Tongue (tissue), 2 donors: ENCODE data around the gene LEMD3. TPM values are rescaled to one million over a fixed set of nuclear protein-coding genes. Genes with fewer than 3 reads are reported as not detected.

Experiments used
- DNase-seq: peaks from one replicate; pipeline ENCODE4 v3.0.0-alpha.2; 2015
- total RNA-seq: library from RNA; depleted of rRNA; stranded (reverse); fragments of >200 nt; gene quantifications from one replicate; pipeline ENCODE4 v1.2.3, GENCODE V29; 2014

Gene LEMD3
- total RNA-seq, 1 donor from 2014 or later, result 47.3 TPM

GRCh38 chr12:65170209-65170881 lies 962 bp downstream of the LEMD3 start:
- peak; percentile 75 for DNase-seq

- no peak for DNase-seq
Observed at GRCh38 chr12:65171073-65171472, 1.7 kb downstream of the LEMD3 start.

DNA sequence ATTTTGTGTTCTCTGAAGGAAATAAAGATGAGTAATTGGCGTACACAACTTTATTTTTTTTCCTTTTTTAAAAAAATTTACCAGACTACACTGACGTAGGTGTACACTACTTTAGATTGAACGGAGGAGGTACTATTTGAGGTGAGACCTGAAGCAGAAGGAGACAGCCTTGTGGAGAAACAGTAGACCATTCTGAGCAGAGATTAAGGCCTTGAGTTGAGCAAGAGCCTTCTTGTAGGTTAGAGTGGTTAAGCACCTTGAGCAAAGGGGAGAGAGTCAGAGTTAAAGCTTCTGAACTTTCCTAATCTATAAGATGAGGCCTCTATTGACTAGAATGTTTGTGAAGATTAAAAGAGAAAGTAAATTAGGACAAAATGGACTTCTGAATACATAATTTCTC lies 2.5 kb downstream of the LEMD3 start:
- DNase-seq, result no peak

GRCh38 chr12:65175385-65175784 lies 6.0 kb downstream of the LEMD3 start:
- DNase-seq, result no peak

DNA sequence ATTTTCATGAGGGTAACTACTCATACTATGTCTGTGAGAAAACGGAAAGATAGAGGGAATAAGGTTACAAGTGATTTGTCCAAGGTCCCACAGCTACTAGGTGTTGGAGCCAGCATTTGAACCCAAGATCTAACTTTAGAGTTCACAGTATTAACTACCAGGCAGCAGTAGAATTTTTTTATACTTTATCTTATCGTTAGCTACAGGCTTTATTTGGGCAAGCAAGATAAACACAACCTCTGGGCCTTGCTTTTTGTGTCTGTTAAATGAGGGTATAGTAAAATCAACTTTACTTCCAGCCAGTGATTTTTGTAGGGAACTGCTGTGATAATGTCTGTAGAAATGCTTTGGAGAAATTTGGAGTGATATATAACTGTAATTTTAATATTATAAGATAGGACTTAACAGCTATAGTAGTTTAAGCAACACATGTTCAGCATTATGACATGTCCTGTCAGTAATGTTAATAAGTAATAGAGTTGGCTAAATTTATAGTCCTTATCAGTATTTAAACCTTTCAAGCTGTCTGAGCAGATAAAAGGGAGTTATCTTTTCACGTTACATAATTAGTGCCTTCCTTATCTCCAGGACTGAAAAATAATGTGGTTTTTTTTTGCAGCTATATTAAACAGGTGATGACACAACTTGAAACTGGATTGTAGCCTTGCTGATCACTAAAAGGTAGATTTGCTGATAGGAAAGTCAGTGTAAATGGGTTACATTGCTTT lies 12.8 kb downstream of the LEMD3 start:
- DNase-seq, result no peak

GRCh38 chr12:65184176-65184857 lies 14.9 kb downstream of the LEMD3 start:
- DNase-seq, result no peak

DNA sequence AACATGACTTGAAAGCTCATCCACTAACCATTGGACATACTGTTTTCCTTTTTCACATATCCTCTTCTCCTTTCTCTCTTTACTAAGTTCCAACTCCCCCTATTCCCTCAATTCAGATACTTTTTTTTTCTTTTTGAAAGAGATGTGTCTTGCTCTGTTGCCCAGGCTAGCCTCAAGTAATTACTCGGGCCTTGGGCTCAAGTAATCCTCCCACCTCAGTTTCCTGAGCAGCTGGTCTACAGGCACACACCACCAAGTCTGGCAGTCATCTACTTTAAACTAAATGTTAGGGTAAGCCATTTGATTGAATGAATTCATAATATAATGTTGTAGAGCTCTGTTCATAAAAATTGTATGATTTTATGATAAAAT lies 15.5 kb downstream of the LEMD3 start:
- no peak for DNase-seq

DNA sequence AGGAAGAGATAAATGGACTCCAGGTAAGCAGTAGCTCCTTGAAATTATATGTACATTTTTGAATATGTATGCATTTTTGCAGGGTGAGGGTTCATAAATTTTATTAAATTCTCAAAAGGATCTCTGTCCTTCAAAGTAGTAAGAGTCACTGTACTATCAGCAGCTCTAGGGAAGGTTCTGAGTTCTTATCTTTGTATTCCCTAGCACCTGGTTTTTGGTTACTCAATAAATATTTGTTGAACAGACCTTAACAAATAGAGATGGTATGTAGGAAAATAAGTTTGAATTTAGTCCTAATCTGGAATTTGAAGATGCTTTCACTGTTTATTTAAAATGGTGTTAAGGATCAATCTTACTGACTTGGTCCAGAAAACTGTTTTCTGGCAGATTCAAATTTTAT lies 18.3 kb downstream of the LEMD3 start:
- DNase-seq, result no peak

- DNase-seq, result no peak
Observed at GRCh38 chr12:65188179-65188701, 18.9 kb downstream of the LEMD3 start.

- DNase-seq, result no peak
Observed at GRCh38 chr12:65189028-65189718, 19.8 kb downstream of the LEMD3 start.

DNA sequence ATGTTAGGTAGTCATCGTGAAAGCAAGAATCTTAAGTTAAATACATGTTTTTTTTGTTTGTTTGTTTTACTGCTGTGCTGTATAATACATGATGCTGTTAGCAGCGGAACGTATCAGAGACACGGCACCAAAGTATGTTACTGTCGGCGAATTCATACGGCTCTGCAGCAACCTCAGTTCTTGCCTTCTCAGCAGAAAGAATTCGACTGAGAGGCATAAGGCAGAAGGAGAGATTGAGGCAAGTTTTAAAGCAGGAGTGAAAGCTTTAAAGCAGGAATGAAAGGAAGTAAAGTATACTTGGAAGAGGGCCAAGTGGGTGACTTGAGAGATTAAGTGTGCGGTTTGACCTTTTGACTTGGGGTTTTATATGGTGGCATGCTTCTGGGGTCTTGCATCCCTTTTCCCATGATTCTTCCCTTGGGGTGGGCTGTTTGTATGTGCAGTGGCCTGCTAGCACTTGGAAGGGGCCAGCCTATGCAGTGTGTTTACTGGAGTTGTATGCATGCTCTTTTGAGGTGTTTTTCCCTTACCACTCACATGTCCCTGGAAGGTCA lies 23.7 kb downstream of the LEMD3 start:
- no peak for DNase-seq

DNA sequence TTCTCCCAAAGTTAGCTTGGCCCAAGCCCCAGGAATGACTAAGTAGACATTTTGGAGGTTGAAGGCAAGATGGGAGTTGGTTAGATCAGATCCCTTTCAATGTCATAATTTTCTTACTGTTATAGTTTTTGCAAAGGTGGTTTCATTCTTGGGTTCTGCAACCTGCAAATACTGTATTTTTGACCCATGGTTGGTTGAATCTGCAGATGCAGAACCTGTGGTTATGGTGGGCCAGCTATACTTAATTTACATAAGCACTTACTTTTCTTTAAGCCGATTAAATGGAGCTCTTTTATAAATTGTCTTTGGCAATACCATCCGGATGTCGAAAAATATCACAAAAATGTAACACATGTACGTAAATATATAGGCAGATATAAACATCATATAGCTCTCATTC lies 25.6 kb downstream of the LEMD3 start:
- no peak for DNase-seq

GRCh38 chr12:65195387-65196055 lies 26.1 kb downstream of the LEMD3 start:
- DNase-seq, result no peak

DNA sequence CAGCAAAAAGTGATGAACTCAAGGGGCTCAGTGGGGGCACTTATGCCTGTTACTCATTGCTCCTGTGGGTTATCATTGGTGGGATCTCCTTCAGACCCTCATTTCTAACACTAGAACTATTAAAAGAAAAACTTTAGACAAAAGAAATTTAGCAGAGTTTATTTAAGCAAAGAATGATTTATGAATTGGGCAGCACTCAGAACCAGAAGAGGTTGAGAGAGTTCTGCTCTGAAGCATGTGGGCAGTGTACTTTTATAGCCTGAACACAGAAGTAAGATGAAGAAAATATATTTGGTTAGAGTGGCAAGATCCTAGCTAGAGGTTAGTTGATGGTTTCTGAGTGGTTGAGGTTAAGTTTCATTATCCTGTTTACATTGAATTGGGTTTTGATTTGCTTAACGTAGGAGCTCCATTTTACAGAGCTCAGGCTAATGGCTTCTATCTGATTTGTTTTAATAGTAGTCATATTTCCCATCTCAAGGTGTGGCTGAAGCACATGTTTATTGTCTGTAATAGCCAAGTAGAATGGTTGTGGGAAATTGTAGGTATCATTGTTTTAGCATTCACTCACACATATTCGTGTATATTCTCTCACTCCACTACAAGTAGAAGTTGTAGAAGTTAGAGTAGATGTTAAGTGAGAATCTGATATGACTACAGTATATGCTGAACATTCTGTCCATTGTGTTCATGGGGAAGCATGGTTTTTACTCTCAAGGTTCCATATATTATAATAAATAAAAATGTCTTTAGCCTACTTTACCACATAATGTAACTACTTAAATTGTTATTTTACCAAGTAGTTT lies 27.6 kb downstream of the LEMD3 start:
- no peak for DNase-seq

DNA sequence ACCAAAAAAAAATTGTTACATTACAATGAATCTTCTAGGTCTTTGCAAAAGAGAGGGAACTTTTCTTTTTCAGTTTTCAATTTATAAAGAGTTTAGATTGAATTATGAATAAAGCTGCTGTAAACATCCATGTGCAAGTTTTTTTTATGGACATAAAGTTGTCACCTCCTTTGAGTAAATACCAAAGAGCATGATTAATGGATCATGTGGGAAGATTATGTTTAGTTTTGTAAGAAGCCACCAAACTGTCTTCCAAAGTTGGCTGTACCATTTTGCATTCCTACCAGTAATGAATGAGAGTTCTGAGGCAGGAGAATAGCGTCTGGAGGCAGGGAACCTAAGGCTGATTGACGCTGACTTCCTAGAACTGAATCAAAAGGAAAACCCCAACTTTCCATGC lies 30.2 kb downstream of the LEMD3 start:
- DNase-seq, result no peak

DNA sequence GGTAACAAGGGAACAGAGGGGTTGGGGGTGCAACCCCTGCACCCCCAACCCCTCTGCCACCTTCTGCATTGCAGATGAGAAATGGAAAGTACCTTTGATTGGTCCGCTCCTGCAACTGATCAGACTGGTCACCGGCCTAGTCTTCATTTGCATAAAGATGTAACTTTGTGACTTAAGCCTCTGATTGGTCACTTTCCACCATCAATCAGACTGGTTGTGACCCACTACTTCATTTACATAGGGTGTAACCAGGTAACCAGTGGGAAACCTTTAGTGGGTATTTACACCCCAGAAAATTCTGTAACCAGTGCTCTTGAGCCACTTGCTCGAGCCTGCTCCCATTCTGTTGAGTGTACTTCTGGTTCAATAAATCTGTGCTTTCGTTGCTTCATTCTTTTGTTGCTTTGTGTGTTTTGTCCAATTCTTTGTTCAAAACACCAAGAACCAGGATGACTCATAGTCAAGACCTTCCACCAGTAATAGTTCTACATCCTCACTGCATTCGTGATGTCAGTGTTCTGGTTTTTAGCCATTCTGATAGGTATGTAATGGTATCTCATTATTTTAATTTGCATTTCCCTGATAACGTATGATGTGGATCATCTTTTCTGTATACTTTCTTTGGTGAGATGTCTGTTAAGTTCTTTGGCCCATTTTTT lies 30.8 kb downstream of the LEMD3 start:
- no peak for DNase-seq

DNA sequence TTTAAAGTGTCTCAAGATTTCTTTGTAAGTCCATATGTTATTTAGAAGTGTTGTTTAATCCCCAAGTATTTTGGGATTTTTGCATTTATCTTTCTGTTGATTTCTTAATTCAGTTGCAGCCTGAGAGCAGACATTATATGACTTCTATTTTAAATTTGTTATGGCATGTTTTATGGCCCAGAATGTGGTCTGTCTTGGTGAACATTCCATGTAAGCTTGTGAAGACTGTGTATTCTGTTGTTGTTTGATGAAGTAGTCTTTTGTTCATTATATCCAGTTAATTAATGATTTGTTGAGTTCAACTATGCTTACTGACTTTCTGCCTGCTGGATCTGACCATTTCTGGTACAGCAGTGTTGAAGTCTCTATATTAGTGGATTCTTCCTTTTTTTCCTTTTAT lies 34.0 kb downstream of the LEMD3 start:
- DNase-seq, result no peak

- no peak for DNase-seq
Observed at GRCh38 chr12:65204886-65205525, 35.6 kb downstream of the LEMD3 start.

GRCh38 chr12:65205886-65206285 lies 36.5 kb downstream of the LEMD3 start:
- no peak for DNase-seq

DNA sequence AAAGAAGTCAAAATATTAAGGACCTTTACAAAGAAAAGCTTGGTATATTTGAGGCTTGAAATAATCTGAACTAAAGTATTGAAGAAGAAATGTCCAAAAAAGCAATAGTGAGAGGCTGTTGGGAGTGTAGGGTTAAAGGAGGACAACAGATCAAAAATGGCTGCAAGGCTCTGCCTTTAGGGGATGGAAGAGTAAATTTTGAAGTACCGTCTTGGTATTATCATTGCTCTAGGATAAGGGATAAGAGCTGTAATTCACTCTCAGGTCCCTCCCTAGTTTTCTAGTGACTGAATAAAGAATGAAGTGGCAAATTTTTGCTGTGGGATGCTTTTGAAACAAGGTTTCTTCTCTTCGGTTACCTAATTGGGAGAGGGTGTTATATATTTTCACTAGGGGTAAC lies 38.7 kb downstream of the LEMD3 start:
- no peak for DNase-seq
